Measurements from ENCODE around the gene TRHDE. TPM values are rescaled to one million over a fixed set of nuclear protein-coding genes. Genes with fewer than 3 reads are reported as not detected.

TRHDE gene
- total RNA-seq, 4 donors from 2014 or later, result 0.77 to 31.2 (median 12.9) TPM

- H3K27ac ChIP-seq, result no peak overlapping the region
- no peaks in the 10 kb centered on the region for H3K27me3 ChIP-seq
- intact Hi-C loops (cut with DNase I; ENCODE audit: low total_unique reads), result no loop called here
- no peaks in the 10 kb centered on the region for H3K36me3 ChIP-seq
- no peaks in the 10 kb centered on the region for H3K4me1 ChIP-seq
- no peak for DNase-seq
- no peaks in the 10 kb centered on the region for H3K9me3 ChIP-seq
- no peak for TF ChIP-seq POLR2A (IDR thresholded peaks at IDR 0.05)
- TF ChIP-seq, protein P1, sequence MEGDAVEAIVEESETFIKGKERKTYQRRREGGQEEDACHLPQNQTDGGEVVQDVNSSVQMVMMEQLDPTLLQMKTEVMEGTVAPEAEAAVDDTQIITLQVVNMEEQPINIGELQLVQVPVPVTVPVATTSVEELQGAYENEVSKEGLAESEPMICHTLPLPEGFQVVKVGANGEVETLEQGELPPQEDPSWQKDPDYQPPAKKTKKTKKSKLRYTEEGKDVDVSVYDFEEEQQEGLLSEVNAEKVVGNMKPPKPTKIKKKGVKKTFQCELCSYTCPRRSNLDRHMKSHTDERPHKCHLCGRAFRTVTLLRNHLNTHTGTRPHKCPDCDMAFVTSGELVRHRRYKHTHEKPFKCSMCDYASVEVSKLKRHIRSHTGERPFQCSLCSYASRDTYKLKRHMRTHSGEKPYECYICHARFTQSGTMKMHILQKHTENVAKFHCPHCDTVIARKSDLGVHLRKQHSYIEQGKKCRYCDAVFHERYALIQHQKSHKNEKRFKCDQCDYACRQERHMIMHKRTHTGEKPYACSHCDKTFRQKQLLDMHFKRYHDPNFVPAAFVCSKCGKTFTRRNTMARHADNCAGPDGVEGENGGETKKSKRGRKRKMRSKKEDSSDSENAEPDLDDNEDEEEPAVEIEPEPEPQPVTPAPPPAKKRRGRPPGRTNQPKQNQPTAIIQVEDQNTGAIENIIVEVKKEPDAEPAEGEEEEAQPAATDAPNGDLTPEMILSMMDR (IDR thresholded peaks at IDR 0.05), result no peak
- H3K4me3 ChIP-seq, result no peak overlapping the region
These were observed 338.2 kb downstream of the TRHDE start for GRCh38 chr12:72610342-72610741.

GRCh38 chr12:72610854-72611358 is 338.7 kb downstream of the TRHDE start:
- H3K36me3 ChIP-seq, result no peaks in the 10 kb centered on the region
- no peak for DNase-seq
- no peak overlapping the region for H3K27ac ChIP-seq
- H3K9me3 ChIP-seq, result no peaks in the 10 kb centered on the region
- intact Hi-C loops (cut with DNase I; ENCODE audit: low total_unique reads), result no loop called here
- no peaks in the 10 kb centered on the region for H3K27me3 ChIP-seq
- H3K4me3 ChIP-seq, result no peak overlapping the region
- TF ChIP-seq POLR2A (IDR thresholded peaks at IDR 0.05), result no peak
- TF ChIP-seq, protein P1 (IDR thresholded peaks at IDR 0.05), result no peak
- no peaks in the 10 kb centered on the region for H3K4me1 ChIP-seq

- no peak for TF ChIP-seq POLR2A (IDR thresholded peaks at IDR 0.05)
- TF ChIP-seq, protein P1 (IDR thresholded peaks at IDR 0.05), result no peak
- Histone ChIP-seq H3K4me3 (no peak overlapping the region), H3K4me1 (no peaks in the 10 kb centered on the region), H3K27me3 (no peaks in the 10 kb centered on the region), H3K27ac (no peak overlapping the region), H3K36me3 (no peaks in the 10 kb centered on the region), H3K9me3 (no peaks in the 10 kb centered on the region)
- DNase-seq, result no peak
- intact Hi-C loops (cut with DNase I; ENCODE audit: low total_unique reads), result no loop called here
These were observed 340.0 kb downstream of the TRHDE start for GRCh38 chr12:72612171-72612570.

DNA sequence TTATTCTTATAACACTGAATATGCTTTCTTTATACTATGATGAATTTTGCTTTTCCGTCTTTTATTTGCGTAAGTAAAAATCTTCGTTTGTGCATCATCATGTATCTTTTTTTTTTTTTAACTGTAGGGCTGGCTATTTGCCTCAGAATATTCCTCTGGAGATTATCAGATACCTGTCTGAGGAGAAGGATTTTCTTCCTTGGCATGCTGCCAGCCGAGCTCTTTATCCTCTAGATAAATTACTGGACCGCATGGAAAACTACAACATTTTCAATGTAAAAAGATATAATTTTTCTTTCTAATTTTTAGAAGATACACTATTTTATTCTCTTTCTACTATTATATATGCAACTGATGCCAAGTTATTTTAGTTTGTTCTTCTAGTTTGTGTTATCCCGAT is 346.6 kb downstream of the TRHDE start:
- H3K27me3 ChIP-seq, result no peaks in the 10 kb centered on the region
- H3K36me3 ChIP-seq, result no peaks in the 10 kb centered on the region
- H3K4me1 ChIP-seq, result no peaks in the 10 kb centered on the region
- peak in 1 of 2 donors; percentile 14 for DNase-seq
- intact Hi-C loops (cut with DNase I; ENCODE audit: low total_unique reads), result no loop called here
- no peaks in the 10 kb centered on the region for H3K9me3 ChIP-seq
- H3K27ac ChIP-seq, result no peak overlapping the region
- H3K4me3 ChIP-seq, result no peak overlapping the region
- TF ChIP-seq, protein P1 (IDR thresholded peaks at IDR 0.05), result no peak
- TF ChIP-seq POLR2A (IDR thresholded peaks at IDR 0.05), result no peak

GRCh38 chr12:72622556-72622955 is 350.4 kb downstream of the TRHDE start:
- H3K9me3 ChIP-seq, result no peaks in the 10 kb centered on the region
- DNase-seq, result no peak
- no peaks in the 10 kb centered on the region for H3K4me1 ChIP-seq
- no peak overlapping the region for H3K27ac ChIP-seq
- no peak overlapping the region for H3K4me3 ChIP-seq
- no peaks in the 10 kb centered on the region for H3K27me3 ChIP-seq
- intact Hi-C loops (cut with DNase I; ENCODE audit: low total_unique reads), result no loop called here
- no peaks in the 10 kb centered on the region for H3K36me3 ChIP-seq
- TF ChIP-seq POLR2A (IDR thresholded peaks at IDR 0.05), result no peak
